ENCODE results near the gene ZNF264. TPM values are rescaled to one million over a fixed set of nuclear protein-coding genes. Genes with fewer than 3 reads are reported as not detected.
"Not testable (repeated sequence)": the region's sequence is repeated elsewhere in the genome, so short reads cannot be mapped to it uniquely, and the experiment has no call there.

The ZNF264 gene
- total RNA-seq, 1 donor from 2014 or later: 36.1 TPM

DNA sequence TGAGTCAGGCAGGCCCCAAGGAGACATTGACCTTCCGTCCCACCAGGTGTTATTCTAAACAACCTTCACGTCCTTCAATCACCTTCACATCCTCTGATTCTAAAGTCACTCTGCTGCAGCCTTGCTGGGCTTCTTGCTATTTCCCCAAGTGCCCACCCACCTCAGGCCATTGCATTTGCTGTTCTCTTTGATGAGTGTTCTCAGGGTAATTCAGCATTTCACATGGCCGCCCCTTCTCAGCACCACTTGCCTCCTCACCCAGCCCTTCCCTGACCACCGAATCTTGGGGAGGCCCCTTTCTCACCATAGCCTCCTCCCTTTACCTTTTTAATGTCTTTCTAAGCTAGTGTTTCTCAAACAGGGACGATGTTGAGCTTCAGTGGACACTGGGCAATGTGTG, 53.8 kb downstream of the ZNF264 start:
- Histone ChIP-seq H3K36me3 (peaks cover 57% of the 10 kb centered on the region), H3K27ac (no peak overlapping the region), H3K4me1 (peaks cover 21% of the 10 kb centered on the region), H3K9me3 (no peaks in the 10 kb centered on the region), H3K27me3 (no peaks in the 10 kb centered on the region), H3K4me3 (no peak overlapping the region)
- TF ChIP-seq, protein P1, sequence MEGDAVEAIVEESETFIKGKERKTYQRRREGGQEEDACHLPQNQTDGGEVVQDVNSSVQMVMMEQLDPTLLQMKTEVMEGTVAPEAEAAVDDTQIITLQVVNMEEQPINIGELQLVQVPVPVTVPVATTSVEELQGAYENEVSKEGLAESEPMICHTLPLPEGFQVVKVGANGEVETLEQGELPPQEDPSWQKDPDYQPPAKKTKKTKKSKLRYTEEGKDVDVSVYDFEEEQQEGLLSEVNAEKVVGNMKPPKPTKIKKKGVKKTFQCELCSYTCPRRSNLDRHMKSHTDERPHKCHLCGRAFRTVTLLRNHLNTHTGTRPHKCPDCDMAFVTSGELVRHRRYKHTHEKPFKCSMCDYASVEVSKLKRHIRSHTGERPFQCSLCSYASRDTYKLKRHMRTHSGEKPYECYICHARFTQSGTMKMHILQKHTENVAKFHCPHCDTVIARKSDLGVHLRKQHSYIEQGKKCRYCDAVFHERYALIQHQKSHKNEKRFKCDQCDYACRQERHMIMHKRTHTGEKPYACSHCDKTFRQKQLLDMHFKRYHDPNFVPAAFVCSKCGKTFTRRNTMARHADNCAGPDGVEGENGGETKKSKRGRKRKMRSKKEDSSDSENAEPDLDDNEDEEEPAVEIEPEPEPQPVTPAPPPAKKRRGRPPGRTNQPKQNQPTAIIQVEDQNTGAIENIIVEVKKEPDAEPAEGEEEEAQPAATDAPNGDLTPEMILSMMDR (IDR thresholded peaks at IDR 0.05): no peak
- no peak for ATAC-seq
- DNase-seq: no peak
- intact Hi-C loops (cut with DNase I): no loop called here

- Histone ChIP-seq H3K36me3 (peaks cover 66% of the 10 kb centered on the region), H3K27me3 (no peaks in the 10 kb centered on the region), H3K9me3 (no peaks in the 10 kb centered on the region), H3K4me3 (no peak overlapping the region), H3K27ac (no peak overlapping the region), H3K4me1 (peaks cover 21% of the 10 kb centered on the region)
- TF ChIP-seq, protein P1 (IDR thresholded peaks at IDR 0.05): no peak
- ATAC-seq: no peak
- intact Hi-C loops (cut with DNase I): no loop called here
- no peak for DNase-seq
Observed at GRCh38 chr19:57245959-57246358, 54.7 kb downstream of the ZNF264 start.

DNA sequence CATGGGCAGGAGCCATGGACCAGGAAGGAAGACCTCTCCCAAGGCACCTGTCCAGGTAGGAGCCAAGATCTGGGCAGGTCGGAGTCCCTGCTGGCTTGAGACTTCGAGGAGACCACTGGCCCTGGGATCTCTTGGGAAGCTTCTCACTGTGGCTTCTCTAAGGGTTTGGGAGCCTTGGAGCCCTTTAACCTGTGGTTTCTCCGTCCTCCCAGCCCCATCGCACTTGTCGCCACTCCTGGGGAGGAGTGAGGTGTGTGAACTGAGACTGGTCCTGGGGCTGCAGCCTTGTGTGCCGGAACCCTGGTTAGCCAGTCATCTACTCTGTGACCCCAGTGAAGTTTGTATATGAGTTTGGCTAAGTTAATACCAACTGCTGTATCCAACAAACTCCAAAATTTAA, 57.3 kb downstream of the ZNF264 start:
- ATAC-seq (no peak), DNase-seq (no peak)
- H3K27me3 ChIP-seq: no peaks in the 10 kb centered on the region
- no peaks in the 10 kb centered on the region for H3K9me3 ChIP-seq
- H3K4me3 ChIP-seq: no peak overlapping the region
- intact Hi-C loops (cut with DNase I): no loop called here
- no peaks in the 10 kb centered on the region for H3K4me1 ChIP-seq
- TF ChIP-seq, protein P1 (IDR thresholded peaks at IDR 0.05): no peak
- peaks cover 91% of the 10 kb centered on the region for H3K36me3 ChIP-seq
- H3K27ac ChIP-seq: no peak overlapping the region

DNA sequence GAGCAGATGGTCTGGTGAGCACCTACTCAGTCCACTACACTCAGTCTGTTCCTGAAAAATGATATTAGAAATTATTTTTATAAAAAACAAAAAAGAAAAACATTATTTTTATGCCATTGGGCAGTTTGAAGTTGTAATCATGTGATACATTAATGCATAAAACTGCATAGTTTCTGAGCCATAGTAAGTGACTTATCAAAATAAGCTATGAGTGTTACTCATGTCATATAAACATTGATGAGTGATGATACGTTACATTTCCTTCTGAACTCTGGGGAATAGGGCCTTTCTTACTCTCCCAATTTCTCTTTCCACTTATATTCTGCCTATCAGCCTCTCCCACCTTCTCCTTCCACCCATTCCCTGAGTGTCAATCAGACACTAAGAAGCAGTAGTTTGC, 58.0 kb downstream of the ZNF264 start:
- Histone ChIP-seq H3K9me3 (no peaks in the 10 kb centered on the region), H3K4me1 (no peaks in the 10 kb centered on the region), H3K27ac (no peak overlapping the region), H3K4me3 (no peak overlapping the region), H3K36me3 (peaks cover 91% of the 10 kb centered on the region), H3K27me3 (no peaks in the 10 kb centered on the region)
- no peak for DNase-seq
- no peak for ATAC-seq
- intact Hi-C loops (cut with DNase I): no loop called here
- TF ChIP-seq, protein P1 (IDR thresholded peaks at IDR 0.05): no peak

DNA sequence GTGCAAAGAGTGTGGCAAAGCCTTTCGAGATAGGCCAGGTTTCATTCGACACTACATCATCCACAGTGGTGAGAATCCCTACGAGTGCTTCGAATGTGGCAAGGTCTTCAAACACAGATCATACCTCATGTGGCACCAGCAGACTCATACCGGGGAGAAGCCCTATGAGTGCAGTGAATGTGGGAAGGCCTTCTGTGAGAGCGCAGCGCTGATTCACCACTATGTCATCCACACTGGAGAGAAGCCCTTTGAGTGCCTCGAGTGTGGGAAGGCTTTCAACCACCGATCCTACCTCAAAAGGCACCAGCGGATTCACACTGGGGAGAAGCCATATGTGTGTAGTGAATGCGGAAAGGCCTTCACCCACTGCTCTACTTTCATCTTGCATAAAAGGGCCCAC, 62.5 kb downstream of the ZNF264 start:
- H3K27me3 ChIP-seq; DNase-seq; intact Hi-C loops (cut with DNase I); H3K27ac ChIP-seq; H3K4me1 ChIP-seq; H3K4me3 ChIP-seq; H3K9me3 ChIP-seq; ATAC-seq: not testable (repeated sequence)
- H3K36me3 ChIP-seq: peaks cover 61% of the 10 kb centered on the region

DNA sequence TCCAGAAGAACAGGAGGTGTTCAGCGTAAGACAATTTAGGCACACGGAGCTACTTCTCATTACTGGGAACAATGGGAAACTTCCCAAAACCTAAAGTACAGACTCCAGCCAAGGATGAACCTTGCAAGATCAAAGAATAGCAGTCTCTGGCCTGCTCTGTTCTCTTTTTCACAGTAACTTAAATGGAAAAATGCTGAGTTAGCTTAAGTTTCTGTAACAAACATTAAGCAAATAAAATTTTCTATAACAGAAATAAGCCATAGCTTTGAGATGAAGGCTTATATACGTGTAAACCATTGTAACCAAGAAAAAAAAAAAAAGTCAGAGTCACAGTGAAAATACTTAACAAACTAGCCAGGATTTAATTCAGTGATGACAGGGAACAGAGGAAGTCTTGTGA, 70.7 kb downstream of the ZNF264 start:
- ATAC-seq (no peak), DNase-seq (no peak)
- TF ChIP-seq, protein P1 (IDR thresholded peaks at IDR 0.05): no peak
- intact Hi-C loops (cut with DNase I): no loop called here
- H3K4me3 ChIP-seq: no peak overlapping the region
- no peaks in the 10 kb centered on the region for H3K9me3 ChIP-seq
- no peak overlapping the region for H3K27ac ChIP-seq
- peaks cover 21% of the 10 kb centered on the region for H3K36me3 ChIP-seq
- H3K4me1 ChIP-seq: no peaks in the 10 kb centered on the region
- no peaks in the 10 kb centered on the region for H3K27me3 ChIP-seq

Data from upper lobe of right lung (tissue), 1 donor.